ENCODE results near the gene GPD2.
"Not testable (repeated sequence)": the region's sequence is repeated elsewhere in the genome, so short reads cannot be mapped to it uniquely, and the experiment has no call there.

Gene GPD2

DNA sequence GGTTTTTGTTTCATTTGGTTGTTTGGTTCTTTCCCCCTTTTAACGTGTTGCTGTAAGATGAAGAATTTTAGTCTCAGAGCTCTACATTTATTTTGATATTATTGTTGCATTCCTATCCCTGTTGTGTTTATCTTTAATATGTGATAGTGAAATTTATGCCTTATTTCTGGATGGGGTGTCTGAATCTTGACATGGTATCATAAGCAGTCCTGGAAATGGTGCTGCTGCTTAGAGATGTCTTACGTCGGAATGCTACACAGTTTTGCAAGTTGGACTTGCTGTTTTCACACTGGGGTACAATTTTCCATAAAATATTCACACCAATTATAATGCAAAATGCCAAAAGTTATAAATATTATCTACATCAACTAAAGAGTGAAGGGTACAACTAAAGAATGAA lies 164.0 kb downstream of the GPD2 start:
- Histone ChIP-seq H3K9ac (ENCODE audit: low read length) (no peak overlapping the region), H3K4me1 (ENCODE audit: insufficient read depth, low read length) (no peaks in the 10 kb centered on the region), H3K36me3 (ENCODE audit: insufficient read depth, low read length) (no peaks in the 10 kb centered on the region), H3K4me3 (ENCODE audit: low read depth in 1 of 2, low read length in 2 of 2) (no peak overlapping the region), H3K9me3 (ENCODE audit: low read length) (no peaks in the 10 kb centered on the region), H3K27ac (ENCODE audit: low read depth, low read length) (no peak overlapping the region), H3K27me3 (ENCODE audit: control insufficient read depth in 1 of 2, insufficient read depth in 2 of 2, low read length in 2 of 2) (no peaks in the 10 kb centered on the region)

DNA sequence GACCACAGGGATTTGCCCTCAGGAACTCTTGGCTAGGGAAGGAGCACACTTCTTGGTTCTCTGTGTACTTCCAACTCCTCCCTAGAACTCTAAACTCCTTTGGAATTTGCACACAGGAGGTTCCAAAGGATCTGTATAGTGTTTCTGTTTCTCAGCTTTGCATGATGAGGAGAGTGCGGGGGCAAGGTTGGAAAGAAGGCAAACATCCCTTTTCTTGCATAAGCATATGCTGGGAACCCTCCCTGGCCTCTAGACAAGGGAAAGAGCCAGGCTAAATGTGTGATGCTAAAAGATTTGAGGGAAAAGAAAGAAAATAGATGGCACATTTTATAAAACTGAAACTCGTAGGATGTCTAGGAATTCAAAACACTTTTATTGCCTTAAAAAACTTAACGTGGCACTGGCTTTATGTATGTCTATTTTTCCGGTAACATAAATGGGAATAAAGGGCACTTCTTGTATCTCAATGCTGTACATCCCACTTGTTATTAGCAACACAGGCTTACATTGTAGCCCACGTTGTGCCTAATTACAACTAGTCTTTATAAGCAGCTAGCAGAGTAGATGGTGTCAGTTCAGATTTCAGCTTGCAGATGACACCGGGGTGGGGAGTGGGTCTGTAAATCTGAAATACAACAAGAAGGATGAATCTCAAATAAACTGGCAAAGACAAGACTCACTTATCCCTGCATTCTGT lies 165.8 kb downstream of the GPD2 start:
- Histone ChIP-seq H3K27ac (ENCODE audit: low read depth, low read length) (no peak overlapping the region), H3K9me3 (ENCODE audit: low read length) (no peaks in the 10 kb centered on the region), H3K27me3 (ENCODE audit: control insufficient read depth in 1 of 2, insufficient read depth in 2 of 2, low read length in 2 of 2) (no peaks in the 10 kb centered on the region), H3K4me3 (ENCODE audit: low read depth in 1 of 2, low read length in 2 of 2) (no peak overlapping the region), H3K36me3 (ENCODE audit: insufficient read depth, low read length) (no peaks in the 10 kb centered on the region), H3K9ac (ENCODE audit: low read length) (no peak overlapping the region), H3K4me1 (ENCODE audit: insufficient read depth, low read length) (no peaks in the 10 kb centered on the region)

DNA sequence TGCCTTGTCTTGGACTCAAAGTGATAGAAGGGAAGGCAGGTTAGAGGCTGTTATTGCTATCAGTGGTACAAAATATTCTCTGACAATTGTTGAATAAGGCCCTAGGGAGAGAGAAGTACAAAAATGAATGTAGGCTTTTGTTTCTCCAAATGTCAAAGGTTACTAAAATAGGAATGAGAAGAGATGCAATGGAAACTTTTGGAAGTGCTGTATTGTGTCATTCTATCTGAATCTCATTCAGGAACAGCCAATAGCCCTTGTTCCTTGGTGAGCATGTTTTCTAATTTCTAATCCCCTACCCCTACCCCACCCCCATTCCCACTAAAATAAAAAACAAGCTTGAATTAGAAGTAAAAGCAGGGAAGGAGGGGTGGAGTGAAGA lies 166.4 kb downstream of the GPD2 start:
- no peaks in the 10 kb centered on the region for H3K4me1 ChIP-seq (ENCODE audit: insufficient read depth, low read length)
- H3K9ac ChIP-seq (ENCODE audit: low read length) = no peak overlapping the region
- no peaks in the 10 kb centered on the region for H3K36me3 ChIP-seq (ENCODE audit: insufficient read depth, low read length)
- H3K4me3 ChIP-seq (ENCODE audit: low read depth in 1 of 2, low read length in 2 of 2) = no peak overlapping the region
- H3K27me3 ChIP-seq (ENCODE audit: control insufficient read depth in 1 of 2, insufficient read depth in 2 of 2, low read length in 2 of 2) = no peaks in the 10 kb centered on the region
- no peaks in the 10 kb centered on the region for H3K9me3 ChIP-seq (ENCODE audit: low read length)
- no peak overlapping the region for H3K27ac ChIP-seq (ENCODE audit: low read depth, low read length)

- no peaks in the 10 kb centered on the region for H3K9me3 ChIP-seq (ENCODE audit: low read length)
- H3K27me3 ChIP-seq (ENCODE audit: control insufficient read depth in 1 of 2, insufficient read depth in 2 of 2, low read length in 2 of 2) = no peaks in the 10 kb centered on the region
- no peak overlapping the region for H3K9ac ChIP-seq (ENCODE audit: low read length)
- no peaks in the 10 kb centered on the region for H3K36me3 ChIP-seq (ENCODE audit: insufficient read depth, low read length)
- H3K4me1 ChIP-seq (ENCODE audit: insufficient read depth, low read length) = no peaks in the 10 kb centered on the region
- no peak overlapping the region for H3K4me3 ChIP-seq (ENCODE audit: low read depth in 1 of 2, low read length in 2 of 2)
- no peak overlapping the region for H3K27ac ChIP-seq (ENCODE audit: low read depth, low read length)
These were observed 179.7 kb downstream of the GPD2 start for GRCh38 chr2:156615836-156616322.

DNA sequence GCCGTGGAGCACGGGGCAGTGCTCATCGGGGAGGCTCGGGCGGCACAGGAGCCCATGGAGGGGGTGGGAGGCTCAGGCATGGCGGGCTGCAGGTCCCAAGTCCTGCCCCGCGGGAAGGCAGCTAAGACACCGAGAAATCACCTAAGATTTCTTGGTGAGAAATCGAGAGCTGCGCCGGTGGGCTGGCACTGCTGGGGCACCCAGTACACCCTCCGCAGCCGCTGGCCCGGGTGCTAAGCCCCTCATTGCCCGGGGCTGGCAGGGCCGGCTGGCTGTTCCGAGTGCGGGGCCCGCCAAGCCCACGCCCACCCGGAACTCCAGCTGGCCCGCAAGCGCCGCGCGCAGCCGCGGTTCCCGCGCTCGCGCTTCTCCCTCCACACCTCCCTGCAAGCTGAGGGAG lies 181.9 kb downstream of the GPD2 start:
- not testable (repeated sequence) for H3K9ac ChIP-seq (ENCODE audit: low read length); H3K4me1 ChIP-seq (ENCODE audit: insufficient read depth, low read length); H3K27ac ChIP-seq (ENCODE audit: low read depth, low read length); H3K27me3 ChIP-seq (ENCODE audit: control insufficient read depth in 1 of 2, insufficient read depth in 2 of 2, low read length in 2 of 2); H3K4me3 ChIP-seq (ENCODE audit: low read depth in 1 of 2, low read length in 2 of 2); H3K9me3 ChIP-seq (ENCODE audit: low read length); H3K36me3 ChIP-seq (ENCODE audit: insufficient read depth, low read length)

DNA sequence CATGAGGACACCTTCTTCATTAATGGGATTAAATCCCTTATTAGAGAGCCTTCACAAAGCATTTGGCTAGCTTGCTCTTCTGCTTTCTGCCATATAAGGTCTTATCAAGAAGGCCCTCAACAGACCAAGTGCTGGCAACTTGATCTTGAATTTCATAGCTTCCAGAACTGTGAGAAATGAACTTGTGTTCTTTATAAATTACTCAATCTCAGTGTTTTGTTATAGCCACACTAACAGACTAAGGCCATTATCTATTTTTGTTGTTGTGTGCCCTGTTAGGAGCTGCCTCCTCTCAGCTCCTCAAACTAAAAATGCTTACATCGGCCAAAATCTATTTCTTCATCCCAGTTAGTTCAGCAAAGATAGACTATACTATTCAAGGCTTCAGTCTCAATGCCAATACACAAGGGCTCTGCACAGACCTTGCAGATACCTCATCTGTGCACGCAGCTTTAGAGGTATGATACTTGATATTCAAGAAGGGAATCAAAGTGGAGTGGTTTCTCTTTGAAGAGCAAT lies 182.9 kb downstream of the GPD2 start:
- Histone ChIP-seq H3K4me3 (ENCODE audit: low read depth in 1 of 2, low read length in 2 of 2) (no peak overlapping the region), H3K4me1 (ENCODE audit: insufficient read depth, low read length) (no peaks in the 10 kb centered on the region), H3K9me3 (ENCODE audit: low read length) (no peaks in the 10 kb centered on the region), H3K36me3 (ENCODE audit: insufficient read depth, low read length) (no peaks in the 10 kb centered on the region), H3K27ac (ENCODE audit: low read depth, low read length) (no peak overlapping the region), H3K9ac (ENCODE audit: low read length) (no peak overlapping the region), H3K27me3 (ENCODE audit: control insufficient read depth in 1 of 2, insufficient read depth in 2 of 2, low read length in 2 of 2) (no peaks in the 10 kb centered on the region)

- H3K4me1 ChIP-seq (ENCODE audit: insufficient read depth, low read length) = no peaks in the 10 kb centered on the region
- no peak overlapping the region for H3K9ac ChIP-seq (ENCODE audit: low read length)
- no peak overlapping the region for H3K27ac ChIP-seq (ENCODE audit: low read depth, low read length)
- no peaks in the 10 kb centered on the region for H3K27me3 ChIP-seq (ENCODE audit: control insufficient read depth in 1 of 2, insufficient read depth in 2 of 2, low read length in 2 of 2)
- H3K36me3 ChIP-seq (ENCODE audit: insufficient read depth, low read length) = no peaks in the 10 kb centered on the region
- no peaks in the 10 kb centered on the region for H3K9me3 ChIP-seq (ENCODE audit: low read length)
- no peak overlapping the region for H3K4me3 ChIP-seq (ENCODE audit: low read depth in 1 of 2, low read length in 2 of 2)
These were observed 186.3 kb downstream of the GPD2 start for GRCh38 chr2:156622491-156622890.

DNA sequence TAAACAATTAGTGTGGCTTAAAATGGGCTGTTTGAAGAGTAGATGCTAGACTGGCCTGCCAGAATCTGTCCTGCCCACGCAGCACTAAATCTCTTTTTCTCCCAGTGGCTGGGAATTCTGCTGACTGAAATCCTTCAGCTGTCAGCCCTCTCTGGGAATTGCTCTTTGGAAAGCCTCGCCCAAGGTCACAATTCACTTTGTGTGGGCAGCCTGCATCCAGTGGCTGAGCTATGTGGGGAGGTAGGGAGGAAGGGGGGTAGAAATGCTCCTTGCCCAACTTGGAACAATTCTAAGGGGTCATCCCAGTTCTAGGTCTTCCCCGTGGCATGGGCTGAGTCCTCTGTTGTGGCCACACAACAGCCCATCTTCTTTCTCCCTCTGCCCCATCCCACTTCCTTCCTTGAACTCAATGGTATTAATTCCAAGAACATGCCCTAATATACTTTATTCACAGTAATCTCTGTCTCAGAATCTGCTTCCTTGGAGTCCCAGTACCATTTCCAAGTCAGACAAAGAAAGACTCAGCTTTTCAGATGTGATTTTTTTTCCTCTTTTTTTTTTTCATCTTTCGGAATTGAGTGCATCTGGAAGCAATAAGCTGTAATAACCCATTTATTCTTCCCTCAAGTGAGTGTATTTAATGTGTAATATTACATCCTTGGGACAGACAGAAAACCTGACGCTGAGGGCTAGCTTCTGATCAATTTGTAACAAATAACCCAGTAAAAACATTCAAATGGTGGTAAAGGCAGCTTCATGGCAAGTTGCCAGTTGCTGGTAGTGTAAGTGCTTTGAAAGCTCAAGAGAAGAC lies 189.4 kb downstream of the GPD2 start:
- H3K36me3 ChIP-seq (ENCODE audit: insufficient read depth, low read length) = no peaks in the 10 kb centered on the region
- H3K4me3 ChIP-seq (ENCODE audit: low read depth in 1 of 2, low read length in 2 of 2) = no peak overlapping the region
- H3K9me3 ChIP-seq (ENCODE audit: low read length) = no peaks in the 10 kb centered on the region
- H3K27me3 ChIP-seq (ENCODE audit: control insufficient read depth in 1 of 2, insufficient read depth in 2 of 2, low read length in 2 of 2) = no peaks in the 10 kb centered on the region
- no peaks in the 10 kb centered on the region for H3K4me1 ChIP-seq (ENCODE audit: insufficient read depth, low read length)
- H3K9ac ChIP-seq (ENCODE audit: low read length) = no peak overlapping the region
- no peak overlapping the region for H3K27ac ChIP-seq (ENCODE audit: low read depth, low read length)

GRCh38 chr2:156626931-156627330 lies 190.8 kb downstream of the GPD2 start:
- H3K36me3 ChIP-seq (ENCODE audit: insufficient read depth, low read length) = no peaks in the 10 kb centered on the region
- H3K9me3 ChIP-seq (ENCODE audit: low read length) = no peaks in the 10 kb centered on the region
- H3K27ac ChIP-seq (ENCODE audit: low read depth, low read length) = no peak overlapping the region
- no peaks in the 10 kb centered on the region for H3K4me1 ChIP-seq (ENCODE audit: insufficient read depth, low read length)
- H3K4me3 ChIP-seq (ENCODE audit: low read depth in 1 of 2, low read length in 2 of 2) = no peak overlapping the region
- H3K9ac ChIP-seq (ENCODE audit: low read length) = no peak overlapping the region
- H3K27me3 ChIP-seq (ENCODE audit: control insufficient read depth in 1 of 2, insufficient read depth in 2 of 2, low read length in 2 of 2) = no peaks in the 10 kb centered on the region

DNA sequence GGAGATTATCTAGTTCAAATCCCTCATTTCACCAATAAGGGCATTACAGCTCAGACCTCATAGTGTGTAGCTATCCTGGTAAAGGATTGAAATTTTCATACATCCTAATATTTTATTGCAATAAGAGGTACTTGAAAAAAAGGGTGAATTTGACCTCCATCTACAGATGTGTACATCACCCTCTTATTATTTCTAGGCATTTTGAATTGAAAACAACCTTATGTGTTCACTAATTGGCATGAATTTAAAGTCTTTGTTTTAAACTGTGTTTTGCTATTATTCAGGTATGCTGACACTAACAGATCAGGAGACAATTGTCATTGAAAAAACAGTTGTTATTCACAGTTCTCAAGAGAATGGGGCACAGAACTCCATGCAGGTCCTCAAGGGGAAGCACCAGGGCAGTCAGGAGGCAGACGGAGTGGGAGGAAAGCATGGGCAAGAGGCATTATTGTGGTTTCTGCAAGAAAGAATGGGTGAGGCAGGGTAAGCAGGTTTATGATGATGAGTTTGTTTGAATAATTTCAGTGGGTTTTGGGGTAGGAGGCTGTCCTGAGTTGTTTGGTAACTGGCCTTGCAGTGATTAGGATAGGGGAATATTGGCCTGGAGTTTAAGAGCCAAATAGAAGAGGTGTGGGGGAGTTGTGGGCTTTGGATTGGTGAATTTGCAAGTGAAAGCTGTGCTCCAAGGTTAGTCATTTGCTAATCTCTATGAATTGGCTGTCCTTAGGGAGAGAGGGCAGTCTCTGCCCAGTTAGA lies 194.6 kb downstream of the GPD2 start:
- H3K9me3 ChIP-seq (ENCODE audit: low read length) = no peaks in the 10 kb centered on the region
- no peak overlapping the region for H3K4me3 ChIP-seq (ENCODE audit: low read depth in 1 of 2, low read length in 2 of 2)
- no peak overlapping the region for H3K27ac ChIP-seq (ENCODE audit: low read depth, low read length)
- H3K9ac ChIP-seq (ENCODE audit: low read length) = no peak overlapping the region
- H3K4me1 ChIP-seq (ENCODE audit: insufficient read depth, low read length) = no peaks in the 10 kb centered on the region
- no peaks in the 10 kb centered on the region for H3K36me3 ChIP-seq (ENCODE audit: insufficient read depth, low read length)
- H3K27me3 ChIP-seq (ENCODE audit: control insufficient read depth in 1 of 2, insufficient read depth in 2 of 2, low read length in 2 of 2) = no peaks in the 10 kb centered on the region

DNA sequence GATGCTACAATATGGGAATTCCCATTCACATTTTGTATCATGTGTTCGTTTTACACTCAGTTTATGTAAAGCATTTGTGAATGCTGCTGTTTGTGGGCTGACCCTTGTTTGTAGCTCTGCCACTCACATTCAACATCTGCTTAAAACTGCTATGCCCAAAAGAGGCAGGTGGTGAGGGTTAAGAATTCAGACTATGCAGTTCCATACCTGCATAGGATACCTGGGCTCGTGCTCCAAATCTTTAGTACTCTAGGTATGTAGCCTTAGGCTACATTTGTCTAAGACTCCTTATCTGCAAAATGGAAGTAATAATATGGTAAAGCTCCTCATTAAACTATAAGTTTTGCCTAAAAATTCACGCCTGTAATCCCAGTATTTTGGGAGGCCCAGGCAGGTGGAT lies 199.5 kb downstream of the GPD2 start:
- H3K36me3 ChIP-seq (ENCODE audit: insufficient read depth, low read length) = no peaks in the 10 kb centered on the region
- no peaks in the 10 kb centered on the region for H3K9me3 ChIP-seq (ENCODE audit: low read length)
- no peak overlapping the region for H3K4me3 ChIP-seq (ENCODE audit: low read depth in 1 of 2, low read length in 2 of 2)
- H3K27me3 ChIP-seq (ENCODE audit: control insufficient read depth in 1 of 2, insufficient read depth in 2 of 2, low read length in 2 of 2) = no peaks in the 10 kb centered on the region
- H3K9ac ChIP-seq (ENCODE audit: low read length) = no peak overlapping the region
- no peak overlapping the region for H3K27ac ChIP-seq (ENCODE audit: low read depth, low read length)
- H3K4me1 ChIP-seq (ENCODE audit: insufficient read depth, low read length) = no peaks in the 10 kb centered on the region

Data from muscle layer of colon (tissue), 2 donors.